GM21447 (cell line): ENCODE data around the gene APBA2.

Source experiments
- ATAC-seq: cut with Tn5 transposase; IDR thresholded peaks from one replicate; pipeline ENCODE4 v1.9.1; 2021; ENCODE audit not compliant: unreplicated experiment

Gene APBA2

DNA sequence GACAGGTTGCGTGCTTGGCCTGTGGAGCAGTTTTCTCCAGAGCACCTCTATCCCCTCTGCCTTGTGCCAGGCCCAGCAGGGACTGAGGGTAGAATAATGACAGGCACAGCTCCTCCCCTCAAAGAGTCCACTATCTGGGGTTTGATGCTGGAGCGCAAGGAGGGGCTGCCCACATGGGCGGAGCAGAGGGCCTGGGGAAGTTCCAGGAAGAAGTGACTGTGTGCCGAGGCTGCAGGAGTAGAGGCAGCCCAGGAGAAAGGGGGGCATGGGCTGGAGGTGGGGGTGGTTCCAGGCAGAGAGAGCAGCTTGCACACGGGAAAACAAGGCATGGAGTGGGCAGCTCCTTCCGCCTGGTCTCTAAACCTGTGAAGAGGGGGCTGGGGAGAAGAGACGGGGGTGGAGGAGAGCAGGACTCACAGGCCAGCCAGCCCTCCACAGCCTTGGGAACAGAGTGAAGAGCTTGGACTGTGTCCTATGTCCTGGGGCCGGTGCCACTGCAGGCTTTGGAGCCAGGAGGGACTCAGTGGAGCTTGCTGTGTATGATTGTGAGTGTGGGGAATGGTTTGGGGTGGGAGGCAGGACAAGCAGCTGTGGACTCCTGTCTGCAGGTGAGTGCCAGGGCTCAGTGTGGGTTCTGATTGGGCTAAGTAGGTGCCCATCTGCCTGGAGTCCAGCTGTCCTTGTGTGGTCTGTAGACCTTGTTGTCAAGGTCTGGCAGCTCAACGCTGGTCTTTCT, 48.1 kb downstream of the APBA2 start:
- ATAC-seq = no peak

DNA sequence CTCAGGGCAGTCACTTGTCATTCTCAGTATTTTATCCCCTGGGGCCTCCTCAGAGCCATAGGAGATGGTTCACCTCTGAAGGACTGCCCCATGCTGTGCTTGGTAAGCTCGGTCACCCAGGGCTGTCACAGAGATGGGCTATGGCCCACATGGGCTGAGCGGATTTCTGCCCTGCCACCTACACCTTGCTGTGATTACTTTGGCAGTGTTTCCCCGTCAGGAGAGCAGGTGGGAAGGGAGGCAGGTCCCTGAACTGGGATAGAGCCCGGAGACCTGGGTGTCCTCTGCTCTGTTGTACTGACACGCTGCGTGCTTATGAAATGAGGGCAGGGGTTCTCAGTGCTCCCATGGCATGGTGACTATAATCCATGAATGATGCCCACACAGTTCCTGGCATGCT, 48.9 kb downstream of the APBA2 start:
- ATAC-seq = no peak

DNA sequence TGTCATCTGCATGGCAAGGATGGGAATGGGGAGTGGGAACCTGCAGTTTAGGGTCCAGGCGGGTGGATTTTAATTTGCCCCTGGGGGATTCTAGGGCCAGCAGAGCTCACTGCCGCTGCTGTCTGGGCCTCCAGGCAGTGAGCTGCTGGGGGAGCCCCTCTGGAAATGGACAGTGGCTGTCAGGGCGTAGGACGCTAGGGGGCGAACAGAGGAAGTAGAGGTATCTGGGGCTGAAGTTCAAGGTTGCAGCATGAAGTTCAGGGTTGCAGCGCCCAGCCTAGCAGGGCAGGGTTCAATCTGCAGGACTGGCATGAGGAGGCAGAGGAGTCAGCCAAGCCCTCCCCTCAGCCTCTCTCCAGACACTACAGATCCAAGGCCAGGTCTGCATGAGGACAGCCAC, 49.5 kb downstream of the APBA2 start:
- no peak for ATAC-seq

DNA sequence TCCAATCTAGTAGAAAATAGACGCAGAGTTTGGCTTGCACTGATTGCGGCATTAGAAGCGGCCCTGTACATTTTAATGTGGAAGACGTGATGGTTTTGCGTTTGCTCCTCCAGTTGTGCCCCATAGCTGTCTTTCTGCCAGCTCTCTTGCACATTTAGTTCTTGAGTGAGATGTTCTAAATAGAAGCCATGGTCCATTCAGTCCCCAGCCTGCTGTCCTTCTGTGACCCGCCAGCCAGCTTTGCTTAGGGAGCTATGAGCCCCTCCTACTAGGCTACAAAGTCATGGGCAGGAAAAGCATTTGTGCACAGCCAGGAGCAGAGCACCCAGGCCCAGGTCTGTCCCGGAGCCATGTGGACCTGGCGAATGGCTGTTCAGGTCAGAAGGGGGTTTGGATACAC, 50.3 kb downstream of the APBA2 start:
- ATAC-seq = no peak

DNA sequence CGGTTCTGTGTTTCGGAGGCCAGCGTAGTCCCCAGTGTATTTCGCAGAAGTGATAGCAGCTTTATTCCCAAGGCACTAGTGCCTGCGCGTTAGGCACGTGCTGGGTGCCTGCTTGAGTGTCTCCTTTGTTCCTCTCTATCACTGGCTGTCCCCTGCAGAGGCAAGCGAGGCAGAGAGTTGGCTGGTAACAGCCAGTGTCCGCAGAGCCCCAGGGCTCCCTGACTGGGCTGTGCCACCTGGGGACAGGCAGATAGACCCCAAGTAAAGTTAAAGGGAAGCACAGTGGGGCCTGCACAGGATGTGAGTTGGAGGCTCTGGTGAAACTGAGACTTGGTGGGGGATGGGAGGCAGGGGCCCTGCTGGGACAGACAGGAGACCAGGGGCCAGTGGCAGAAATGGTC, 50.7 kb downstream of the APBA2 start:
- ATAC-seq = no peak

DNA sequence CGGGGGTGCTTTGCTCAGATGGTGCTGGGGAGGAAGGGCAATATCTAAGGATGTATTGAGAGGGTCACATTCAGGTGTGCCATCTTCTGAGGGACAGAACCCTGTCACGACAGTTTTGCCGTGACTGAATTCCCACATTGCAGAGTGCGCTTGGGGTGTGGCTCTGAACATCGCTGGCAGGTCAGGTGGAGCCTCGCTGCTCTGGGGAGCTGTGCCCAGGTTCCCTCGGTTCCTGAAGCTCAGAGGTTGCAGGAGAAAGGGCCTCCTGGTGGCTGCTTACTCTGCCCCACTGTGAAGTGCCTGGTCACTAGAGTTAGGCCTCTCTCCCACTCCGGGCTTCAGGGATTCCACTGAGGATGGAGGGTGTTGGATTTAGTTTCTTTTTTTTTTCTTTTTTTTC, 51.5 kb downstream of the APBA2 start:
- no peak for ATAC-seq

DNA sequence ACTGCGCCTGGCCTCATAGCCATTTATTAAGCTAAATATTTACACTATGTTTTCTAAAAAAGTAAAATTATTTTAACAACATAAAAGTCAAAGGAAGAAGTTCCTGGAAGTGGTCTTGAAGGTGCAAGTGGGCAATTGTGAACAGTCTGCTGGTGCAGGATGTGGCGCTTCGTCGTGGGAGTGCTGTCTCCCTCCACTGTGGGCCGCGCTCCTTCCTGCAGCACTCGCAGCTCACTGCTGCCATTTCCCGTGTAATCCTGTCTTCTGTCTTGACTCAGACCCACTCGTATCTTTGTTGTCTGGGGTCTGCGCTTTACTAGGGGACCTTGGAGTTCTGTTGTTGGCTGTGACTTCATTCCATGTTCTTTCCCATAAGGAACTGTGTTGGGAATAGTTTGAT, 56.3 kb downstream of the APBA2 start:
- no peak for ATAC-seq

DNA sequence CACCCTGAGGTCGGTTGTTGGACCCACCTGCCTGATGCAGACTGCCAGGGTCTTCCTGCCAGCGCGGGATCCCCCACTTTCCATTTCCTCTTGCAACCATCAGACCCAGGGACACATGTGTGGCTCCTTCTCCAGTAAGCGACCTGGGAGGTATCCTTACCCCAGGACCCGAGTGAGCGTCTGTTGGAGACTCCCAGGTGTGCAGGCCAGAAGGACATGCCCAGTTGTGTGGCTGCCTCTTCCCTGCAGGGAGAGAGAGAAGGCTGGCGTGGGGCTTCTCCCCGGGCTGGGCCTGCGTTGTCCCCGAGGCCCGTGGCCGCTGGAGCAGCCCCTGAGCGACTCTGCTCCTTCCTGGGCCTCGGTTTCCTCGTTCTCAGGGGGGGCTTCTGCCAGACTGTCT, 56.8 kb downstream of the APBA2 start:
- ATAC-seq = no peak

DNA sequence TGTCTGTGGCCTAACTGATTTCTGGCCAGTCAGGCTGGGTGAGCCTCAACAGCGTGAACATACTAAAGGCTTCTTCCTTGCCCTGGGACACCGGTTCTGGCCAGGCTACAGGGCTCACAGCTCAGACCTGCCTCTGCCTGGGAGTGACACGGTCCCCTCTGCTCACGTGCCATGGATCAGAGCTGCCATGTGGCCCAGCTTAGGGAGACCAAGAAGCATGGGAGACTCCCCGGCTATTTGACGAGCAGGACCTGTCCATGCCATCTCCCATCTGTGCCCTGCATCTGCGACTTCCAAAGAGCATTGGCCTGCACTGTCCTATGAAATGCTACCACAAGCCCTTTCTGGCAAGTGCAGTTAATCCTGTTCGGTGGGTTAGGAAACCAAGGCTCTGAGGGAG, 57.4 kb downstream of the APBA2 start:
- no peak for ATAC-seq

DNA sequence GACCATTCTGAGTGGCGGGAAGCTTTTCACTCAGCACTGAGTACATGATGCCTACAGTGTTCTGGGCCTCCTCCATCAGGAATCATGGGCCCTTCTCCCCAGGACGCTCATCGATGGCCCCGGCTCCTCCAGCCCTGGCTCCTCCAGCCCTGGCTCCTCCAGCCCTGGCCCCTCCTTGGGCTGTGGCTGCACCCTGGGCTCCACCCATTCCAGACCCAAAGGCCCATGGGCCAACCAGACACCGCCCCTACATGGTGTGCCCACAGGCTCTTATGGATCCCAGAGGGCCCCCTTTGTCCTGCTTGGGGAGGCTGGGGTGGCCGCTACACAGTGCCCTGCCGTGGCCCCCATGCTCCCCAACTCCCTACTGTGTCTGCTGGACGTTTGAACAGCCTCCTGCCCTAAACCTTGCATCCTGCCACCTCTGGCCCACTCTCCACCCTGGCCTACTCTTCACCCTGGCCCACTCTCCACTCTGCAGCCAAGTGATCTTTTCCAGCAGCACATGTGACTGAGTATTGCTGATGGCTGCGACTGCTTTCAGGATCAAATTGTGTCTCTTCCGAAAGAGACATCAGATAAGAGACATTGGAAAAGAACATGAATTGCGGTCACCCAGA, 57.9 kb downstream of the APBA2 start:
- ATAC-seq = no peak

DNA sequence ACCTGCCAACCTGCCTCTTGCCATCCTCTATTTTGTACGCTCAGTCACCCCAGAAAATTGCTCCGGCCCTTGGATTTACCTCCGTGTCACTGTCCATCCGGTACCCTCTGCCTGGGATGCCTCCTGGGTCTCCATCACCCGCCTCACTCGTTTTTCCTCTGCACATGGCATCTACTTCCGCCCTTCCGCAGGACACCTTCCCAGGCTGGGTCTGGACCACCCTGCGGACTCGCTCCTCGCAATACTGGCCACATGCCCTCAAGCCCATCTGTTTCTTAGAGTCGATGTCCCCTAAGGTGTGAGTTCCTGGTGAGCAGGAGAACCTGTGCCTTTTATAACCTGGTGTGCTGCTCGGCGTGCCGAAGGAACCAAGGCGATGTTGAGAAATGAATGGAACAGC, 58.5 kb downstream of the APBA2 start:
- ATAC-seq = no peak

DNA sequence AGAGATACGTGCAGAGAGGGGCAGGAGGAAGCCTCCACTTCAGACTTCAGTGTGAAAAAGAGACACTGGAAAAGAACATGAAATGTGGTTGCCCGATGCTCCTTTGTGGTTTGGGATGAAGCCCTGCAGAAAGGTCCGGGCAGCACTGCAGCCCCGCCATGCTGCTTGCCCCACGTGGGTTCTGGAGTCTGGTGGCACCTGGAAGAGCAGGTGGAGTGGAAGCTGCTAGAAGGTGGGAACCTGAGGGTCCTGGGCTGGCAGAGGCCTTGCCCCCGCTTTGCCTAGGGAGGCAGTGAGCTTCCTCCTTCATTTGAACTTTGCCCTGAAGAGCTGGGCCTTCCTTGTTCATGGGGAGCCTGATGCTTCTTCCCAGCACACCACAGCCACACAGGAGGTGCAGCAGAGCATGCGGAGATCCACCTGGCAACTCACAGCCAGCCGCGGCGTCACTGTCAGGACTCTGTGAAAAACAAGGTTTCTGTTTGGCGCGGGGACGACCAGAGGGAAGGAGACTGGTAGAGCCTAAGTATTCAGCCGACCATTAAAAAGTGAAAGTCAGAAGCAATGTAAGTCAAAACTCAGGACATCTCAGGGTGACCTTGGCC, 59.0 kb downstream of the APBA2 start:
- ATAC-seq = no peak

DNA sequence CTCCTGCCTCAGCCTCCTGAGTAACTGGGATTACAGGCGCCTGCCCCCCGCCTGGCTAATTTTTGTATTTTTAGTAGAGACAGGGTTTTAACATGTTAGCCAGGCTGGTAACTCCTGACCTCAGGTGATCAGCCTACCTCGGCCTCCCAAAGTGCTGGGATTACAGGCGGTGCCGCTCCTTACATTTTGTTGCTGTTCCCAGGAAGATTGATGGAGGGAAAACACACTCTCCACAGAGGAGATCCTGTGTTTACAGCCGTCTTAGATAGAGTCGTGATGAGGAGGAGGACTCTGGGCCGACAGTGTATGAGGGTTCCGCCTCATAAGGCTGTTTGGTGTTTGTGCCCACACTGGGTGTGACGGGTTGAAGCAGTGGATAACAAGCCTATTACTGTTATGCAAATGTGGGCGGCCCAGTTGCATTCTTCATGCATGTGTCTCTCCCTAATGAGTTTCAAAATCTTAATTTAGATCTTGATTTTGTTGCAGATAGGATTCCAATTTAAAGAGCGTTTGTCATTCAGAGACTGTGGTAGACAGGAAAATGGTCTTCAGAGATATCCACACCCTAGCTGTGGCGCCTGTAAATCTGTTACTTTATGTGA, 60.0 kb downstream of the APBA2 start:
- ATAC-seq = no peak

DNA sequence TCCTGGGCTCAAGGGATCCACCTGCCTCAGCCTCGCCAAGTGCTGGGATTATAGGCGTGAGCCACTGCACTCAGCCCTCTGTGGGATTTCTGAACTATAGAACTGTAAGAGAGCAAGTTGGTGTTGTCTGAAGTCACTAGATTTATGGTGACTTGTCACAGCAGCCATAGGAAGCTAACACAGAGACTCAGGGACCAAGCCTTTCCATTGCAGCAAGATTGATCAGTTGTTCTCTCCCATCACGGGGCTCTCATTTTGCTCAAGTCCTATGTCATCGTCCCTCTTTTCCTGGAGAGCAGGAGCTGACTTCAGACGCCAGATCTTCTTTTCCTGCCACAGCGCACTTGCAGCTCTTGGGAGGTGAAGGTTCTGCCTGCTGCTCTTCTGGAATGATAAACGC, 61.0 kb downstream of the APBA2 start:
- no peak for ATAC-seq

DNA sequence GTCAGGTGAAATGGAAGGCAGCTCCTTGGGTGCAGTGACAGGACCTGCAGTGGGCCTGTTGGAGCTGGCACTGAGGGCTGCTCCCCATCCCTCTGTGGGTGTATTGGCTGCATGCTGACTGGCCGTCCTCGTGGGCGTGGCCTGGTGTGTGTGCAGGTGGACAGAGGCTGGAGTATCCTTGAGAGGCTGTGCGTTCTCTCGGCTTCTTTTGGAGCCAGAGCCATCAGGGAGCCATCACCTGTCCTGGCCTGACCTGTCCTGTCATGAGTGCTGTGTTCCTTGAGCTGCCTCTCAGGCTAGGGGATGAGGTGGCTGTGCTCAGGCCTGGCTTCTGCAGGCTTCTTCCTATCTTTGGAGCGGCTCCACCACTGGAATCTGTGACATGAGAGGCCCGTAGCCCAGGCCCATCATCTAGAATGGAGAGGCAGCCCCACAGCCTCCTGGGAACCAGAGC, 61.5 kb downstream of the APBA2 start:
- ATAC-seq = no peak

DNA sequence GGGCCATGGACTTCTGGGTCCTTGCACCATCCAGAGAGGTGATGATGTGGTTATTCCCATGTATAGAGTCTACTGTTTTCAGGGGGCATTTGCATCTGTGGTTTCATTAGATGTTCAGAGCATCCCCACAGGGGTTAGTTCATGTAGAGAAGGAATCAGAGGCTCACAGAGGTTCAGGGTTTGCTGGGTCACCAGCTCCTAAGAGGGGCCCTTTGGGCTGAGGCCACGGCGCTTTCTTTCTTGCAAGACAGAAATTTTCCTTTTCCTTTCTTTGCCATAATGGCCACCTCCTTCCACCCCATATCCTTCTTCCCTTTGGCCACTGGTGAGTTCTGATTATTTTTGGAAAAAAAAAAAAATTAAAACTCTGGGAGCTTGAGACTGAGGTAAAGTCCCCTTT, 62.3 kb downstream of the APBA2 start:
- no peak for ATAC-seq

DNA sequence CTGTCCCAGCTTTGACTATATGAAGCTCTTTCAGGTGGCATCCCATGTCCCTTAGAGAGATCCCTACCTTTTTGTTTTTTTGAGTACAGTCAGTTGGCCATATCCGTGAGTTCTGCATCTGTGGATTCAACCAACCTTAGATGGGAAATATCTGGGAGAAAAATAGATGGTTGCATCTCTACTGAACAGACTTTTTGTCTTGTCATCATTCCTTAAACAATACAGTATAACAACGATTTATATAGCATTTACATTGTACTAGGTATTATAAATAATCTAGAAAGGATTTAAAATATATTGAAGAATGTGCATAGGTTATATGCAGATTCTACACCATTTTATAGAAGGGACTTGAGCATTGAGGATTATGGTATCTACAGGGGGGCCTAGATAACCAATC, 65.1 kb downstream of the APBA2 start:
- no peak for ATAC-seq

DNA sequence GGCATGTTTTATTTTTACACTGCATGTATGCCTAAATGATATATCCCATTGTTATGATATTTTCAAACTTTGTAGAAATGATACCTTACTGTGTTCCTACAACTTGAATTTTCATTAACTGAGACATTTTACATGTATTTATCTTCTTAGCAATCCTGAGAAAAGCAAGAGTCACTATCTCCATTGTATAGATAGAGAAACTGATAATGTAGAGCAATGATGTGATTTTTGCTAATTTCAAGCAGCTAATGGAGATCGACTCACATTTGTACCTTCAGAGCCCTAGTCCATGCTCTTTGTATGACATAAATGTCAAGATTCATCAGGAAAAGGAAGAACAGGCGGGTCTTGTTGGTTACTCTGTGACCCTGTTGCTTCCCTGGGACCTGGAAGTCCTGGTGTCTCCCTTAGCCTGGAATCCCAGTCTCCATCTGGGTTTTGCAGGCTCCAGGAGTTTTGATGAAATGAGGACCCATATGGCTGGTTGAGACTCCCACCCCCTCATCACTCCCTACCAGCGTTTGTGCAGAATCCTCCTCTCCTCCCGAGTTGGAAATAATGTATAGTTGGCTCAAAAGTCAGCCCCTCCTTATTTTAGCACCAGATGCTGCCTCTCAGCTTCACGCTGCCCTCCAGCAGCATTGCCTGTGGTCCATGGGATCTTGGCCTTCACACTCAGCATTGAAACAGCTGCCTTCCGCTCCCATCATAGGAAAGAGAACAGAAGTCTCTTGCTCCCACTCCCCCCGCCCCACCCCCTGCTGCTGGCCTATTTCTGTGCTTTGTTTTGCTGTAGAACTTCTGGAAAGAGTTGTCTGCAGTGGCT, 67.1 kb downstream of the APBA2 start:
- ATAC-seq = no peak

DNA sequence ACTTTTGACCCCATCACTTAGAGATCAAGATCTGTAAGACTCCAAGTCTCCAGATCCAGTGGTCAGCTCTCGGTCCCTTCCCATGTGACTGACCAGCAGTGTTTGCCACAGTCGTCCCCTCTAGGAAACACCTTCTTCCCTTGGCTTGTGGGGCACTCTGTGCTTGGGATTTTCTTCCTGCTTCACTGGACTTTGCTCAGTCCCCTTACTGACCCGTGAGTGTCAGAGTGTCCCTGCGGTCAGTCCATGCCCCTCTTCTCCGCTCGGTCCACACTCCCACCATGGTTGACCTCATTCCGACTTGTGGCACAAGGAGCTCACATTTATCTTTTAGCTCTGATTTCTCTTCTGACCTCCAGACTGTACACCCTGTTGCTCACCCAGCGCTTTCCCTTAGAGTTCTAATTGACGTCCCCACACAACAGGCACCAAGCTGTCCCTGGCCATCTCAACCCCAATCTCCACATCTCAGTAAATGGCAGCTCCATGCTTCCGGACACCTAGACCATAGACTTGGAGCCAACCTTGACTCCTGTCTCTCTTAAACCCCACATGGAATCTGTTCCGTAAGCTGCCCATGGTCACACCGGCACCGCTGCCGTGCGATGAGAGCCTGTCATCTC, 67.9 kb downstream of the APBA2 start:
- no peak for ATAC-seq

DNA sequence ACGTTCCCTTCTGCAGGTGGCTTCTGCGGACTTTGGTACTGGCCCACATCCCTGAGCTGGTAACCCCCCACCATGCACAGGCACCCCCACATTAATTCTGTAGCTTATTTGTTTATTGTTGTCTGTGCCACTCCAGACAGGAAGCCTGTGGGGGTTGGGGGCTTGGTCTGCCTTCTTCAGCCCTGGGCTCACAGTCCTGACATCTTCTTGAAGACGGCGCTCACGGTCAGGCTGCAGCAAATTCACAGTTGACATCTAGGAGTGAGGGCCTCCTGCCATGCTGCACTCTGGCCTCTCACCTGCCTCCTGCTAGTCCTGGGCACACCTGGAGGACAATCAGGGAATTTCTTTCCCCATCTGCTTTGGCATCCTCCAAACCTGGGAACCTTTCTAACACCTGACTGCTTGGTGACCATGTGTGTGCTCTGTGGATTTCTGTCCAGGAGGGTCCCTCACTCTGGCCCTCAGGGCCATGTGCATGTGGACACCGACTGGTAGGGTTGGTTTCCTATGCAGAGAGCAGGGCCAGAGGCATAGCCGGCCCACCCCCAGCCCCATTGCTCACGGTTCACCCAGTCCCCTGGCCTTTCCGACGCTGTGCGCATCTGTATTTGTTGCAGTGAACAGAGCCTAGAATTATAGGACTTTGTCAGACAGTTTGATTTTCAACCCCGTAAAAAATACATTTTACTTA, 68.8 kb downstream of the APBA2 start:
- no peak for ATAC-seq
